Thyroid gland (tissue), 4 donors: ENCODE results near the gene ADSS1. TPM values are rescaled to one million over a fixed set of nuclear protein-coding genes. Genes with fewer than 3 reads are reported as not detected.

ENCODE experiments used
- DNase-seq, 2 donors: peaks; one replicate each; pipeline ENCODE4 v3.0.0-alpha.2; 2019
- H3K27ac ChIP-seq, 3 donors: fragments of 200-600 bp; sonication (generic); 1 replicate in 2 of 3; 2 replicates in 1 of 3; pipeline ENCODE4 v1.5.1; 2016 to 2019; ENCODE audit warnings: mild to moderate bottlenecking in 1 of 3, moderate library complexity in 1 of 3
- H3K27me3 ChIP-seq: fragments of 200-600 bp; sonication (generic); one replicate; pipeline ENCODE4 v1.5.1; 2019
- H3K36me3 ChIP-seq, 2 donors: fragments of 200-600 bp; sonication (generic); one replicate each; pipeline ENCODE4 v1.5.1; 2016 to 2019
- H3K4me1 ChIP-seq, 2 donors: fragments of 200-600 bp; sonication (generic); one replicate each; pipeline ENCODE4 v1.5.1; 2017 to 2019
- H3K4me3 ChIP-seq, 3 donors: fragments of 200-600 bp; sonication (generic); replicated peaks in 1 of 3; 1 replicate in 2 of 3; 2 replicates in 1 of 3; pipeline ENCODE4 v1.5.1; 2016; ENCODE audit warnings: mild to moderate bottlenecking in 1 of 3
- H3K9me3 ChIP-seq: fragments of 200-600 bp; sonication (generic); one replicate; pipeline ENCODE4 v1.5.1; 2017
- CTCF ChIP-seq, 6 experiments: fragments of 200-600 bp in 3 of 6; fragments of 450-650 bp in 3 of 6; sonication (generic) in 3 of 6; IDR thresholded peaks; one replicate each; pipeline ENCODE4 v1.5.1; 2016 to 2019; ENCODE audit warnings: antibody characterized with exemption in 6 of 6, mild to moderate bottlenecking in 2 of 6, inconsistent platforms in 1 of 6, moderate library complexity in 1 of 6
- POLR2A ChIP-seq, 2 donors: fragments of 450-650 bp; IDR thresholded peaks; one replicate each; pipeline ENCODE4 v1.6.1; 2017; ENCODE audit warnings: antibody characterized with exemption in 2 of 2, mild to moderate bottlenecking in 2 of 2, moderate library complexity in 1 of 2
- WGBS, 2 donors: methylation state at CpG; one replicate each; pipeline ENCODE4 v1.1.5; 2017; 5-methylcytosine and 5-hydroxymethylcytosine counted together
- intact Hi-C: fragments of 100-400 bp; cut with DNase I; formaldehyde crosslinking; loops from one replicate; pipeline ENCODE4 v1.15.1; 2023
- total RNA-seq, 4 donors: library from RNA; depleted of rRNA; stranded (reverse); fragments of >200 nt; gene quantifications; one replicate each; pipeline ENCODE4 v1.2.3, GENCODE V29; 2016

Gene ADSS1
- total RNA-seq, 4 donors from 2014 or later = 13.6 to 26.2 (median 18.9) TPM

GRCh38 chr14:104731320-104732294 is 7.6 kb downstream of the ADSS1 start:
- H3K9me3 ChIP-seq = no peaks in the 10 kb centered on the region
- 86 to 92% methylated on average over 12 to 14 of the region's 18 CpGs for WGBS, 2 donors
- TF ChIP-seq POLR2A (IDR thresholded peaks at IDR 0.05) (no peak), CTCF (IDR thresholded peaks at IDR 0.05) (peak in 1 of 6 experiments; percentile 16)
- no peaks in the 10 kb centered on the region for H3K36me3 ChIP-seq
- peaks cover 11 to 41% of the 10 kb centered on the region in 2 donors for H3K4me1 ChIP-seq
- no peaks in the 10 kb centered on the region for H3K27me3 ChIP-seq
- peak overlapping the region in 2 of 3 donors; percentile 46 to 60 for H3K27ac ChIP-seq
- no peak overlapping the region for H3K4me3 ChIP-seq
- no peak for DNase-seq
- intact Hi-C loops = no loop called here

- intact Hi-C loops = no loop called here
- 38% methylated on average over 3 of the region's 14 CpGs; no CpG with 5 or more reads in 1 of the 2 donors for WGBS, 2 donors
- H3K27me3 ChIP-seq = no peaks in the 10 kb centered on the region
- H3K4me1 ChIP-seq = peaks cover 11 to 46% of the 10 kb centered on the region in 2 donors
- no peaks in the 10 kb centered on the region for H3K36me3 ChIP-seq
- no peak overlapping the region for H3K4me3 ChIP-seq
- H3K9me3 ChIP-seq = no peaks in the 10 kb centered on the region
- TF ChIP-seq CTCF (IDR thresholded peaks at IDR 0.05) = no peak
- TF ChIP-seq POLR2A (IDR thresholded peaks at IDR 0.05) = peak in 1 of 2 donors; percentile 20
- H3K27ac ChIP-seq = peak overlapping the region in 2 of 3 donors; percentile 46 to 60
- peak; percentile 89 to 92 for DNase-seq
Observed at GRCh38 chr14:104732355-104732804, 8.4 kb downstream of the ADSS1 start.

- peak overlapping the region in 1 of 3 donors; percentile 60 for H3K27ac ChIP-seq
- TF ChIP-seq CTCF (IDR thresholded peaks at IDR 0.05) (no peak), POLR2A (IDR thresholded peaks at IDR 0.05) (no peak)
- 78 to 81% methylated on average over 13 to 17 of the region's 23 CpGs for WGBS, 2 donors
- no peaks in the 10 kb centered on the region for H3K9me3 ChIP-seq
- no peaks in the 10 kb centered on the region for H3K27me3 ChIP-seq
- intact Hi-C loops = no loop called here
- H3K4me1 ChIP-seq = peaks cover 11 to 46% of the 10 kb centered on the region in 2 donors
- no peak overlapping the region for H3K4me3 ChIP-seq
- DNase-seq = peak in 1 of 2 donors; percentile 47
- H3K36me3 ChIP-seq = no peaks in the 10 kb centered on the region
Observed at GRCh38 chr14:104732931-104733681, 9.1 kb downstream of the ADSS1 start.

- H3K4me3 ChIP-seq = no peak overlapping the region
- TF ChIP-seq CTCF (IDR thresholded peaks at IDR 0.05) = no peak
- no peak for TF ChIP-seq POLR2A (IDR thresholded peaks at IDR 0.05)
- 92 to 93% methylated on average over 3 to 5 of the region's 6 CpGs for WGBS, 2 donors
- H3K36me3 ChIP-seq = no peaks in the 10 kb centered on the region
- no peaks in the 10 kb centered on the region for H3K27me3 ChIP-seq
- peaks cover 11 to 46% of the 10 kb centered on the region in 2 donors for H3K4me1 ChIP-seq
- H3K27ac ChIP-seq = no peak overlapping the region
- H3K9me3 ChIP-seq = no peaks in the 10 kb centered on the region
- intact Hi-C loops = no loop called here
- no peak for DNase-seq
Observed at GRCh38 chr14:104734051-104734587, 10.1 kb downstream of the ADSS1 start.
